Activated T-cell treated with anti-CD3 and anti-CD28 coated beads, Interleukin-2, amount 50 U/mL, for 72 hours (primary cell): ENCODE results near the gene KCTD13. TPM values are rescaled to one million over a fixed set of nuclear protein-coding genes. Genes with fewer than 3 reads are reported as not detected.

ENCODE experiments used
- ATAC-seq, 2 donors: fragments of 150-1000 bp; cut with Tn5 transposase; replicated peaks in 1 of 2; 2 replicates each; pipeline ENCODE4 v1.10.0; 2021; ENCODE audit warnings: moderate library complexity in 2 of 2, mild to moderate bottlenecking in 1 of 2
- DNase-seq, 2 donors: peaks; one replicate each; pipeline ENCODE4 v3.0.0; 2021 to 2022; ENCODE audit warnings: mixed read lengths in 1 of 2
- H3K27ac Mint-ChIP-seq: one replicate; pipeline ENCODE4 v1.8.0; 2022; ENCODE audit warnings: mild to moderate bottlenecking, moderate library complexity, mixed read lengths
- H3K27me3 Mint-ChIP-seq: one replicate; pipeline ENCODE4 v1.8.0; 2022; ENCODE audit warnings: low read depth, mixed read lengths
- H3K36me3 Mint-ChIP-seq, 2 donors: one replicate each; pipeline ENCODE4 v1.8.0; 2022; ENCODE audit warnings: mixed read lengths in 2 of 2, mild to moderate bottlenecking in 1 of 2; ENCODE audit not compliant: insufficient read depth in 2 of 2
- H3K4me1 Mint-ChIP-seq: one replicate; pipeline ENCODE4 v1.8.0; 2022; ENCODE audit warnings: low read depth, mixed read lengths
- H3K4me3 Mint-ChIP-seq, 2 donors: one replicate each; pipeline ENCODE4 v1.8.0; 2022; ENCODE audit warnings: mild to moderate bottlenecking in 2 of 2, mixed read lengths in 2 of 2, moderate library complexity in 2 of 2
- H3K9me3 Mint-ChIP-seq, 2 donors: one replicate each; pipeline ENCODE4 v1.8.0; 2022; ENCODE audit warnings: mixed read lengths in 2 of 2
- total RNA-seq, 2 donors: library from RNA; stranded (reverse); gene quantifications; one replicate each; pipeline ENCODE4 v1.2.3, GENCODE V29; 2022

Gene KCTD13, protein sequence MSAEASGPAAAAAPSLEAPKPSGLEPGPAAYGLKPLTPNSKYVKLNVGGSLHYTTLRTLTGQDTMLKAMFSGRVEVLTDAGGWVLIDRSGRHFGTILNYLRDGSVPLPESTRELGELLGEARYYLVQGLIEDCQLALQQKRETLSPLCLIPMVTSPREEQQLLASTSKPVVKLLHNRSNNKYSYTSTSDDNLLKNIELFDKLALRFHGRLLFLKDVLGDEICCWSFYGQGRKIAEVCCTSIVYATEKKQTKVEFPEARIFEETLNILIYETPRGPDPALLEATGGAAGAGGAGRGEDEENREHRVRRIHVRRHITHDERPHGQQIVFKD
- 10 to 100 TPM; 45.3 to 46.8 TPM for total RNA-seq

- Mint-ChIP-seq H3K27me3 (no peaks in the 10 kb centered on the region), H3K9me3 (no peaks in the 10 kb centered on the region), H3K27ac (peak within 1 kb of the TSS; percentile 99), H3K36me3 (peaks cover 4 to 8% of the 10 kb centered on the region in 2 donors), H3K4me3 (peak within 1 kb of the TSS; percentile 96 to 99), H3K4me1 (peaks cover 53% of the 10 kb centered on the region)
- DNase-seq (peak; percentile 88 to 97), ATAC-seq (peak; percentile 94 to 97)
These were observed at the start of gene KCTD13 for GRCh38 chr16:29925781-29926710. Gene KCTD13, minus strand, starts transcription at chr16:29926226. Its CDS starts 193 bp downstream, at chr16:29926033.

DNA sequence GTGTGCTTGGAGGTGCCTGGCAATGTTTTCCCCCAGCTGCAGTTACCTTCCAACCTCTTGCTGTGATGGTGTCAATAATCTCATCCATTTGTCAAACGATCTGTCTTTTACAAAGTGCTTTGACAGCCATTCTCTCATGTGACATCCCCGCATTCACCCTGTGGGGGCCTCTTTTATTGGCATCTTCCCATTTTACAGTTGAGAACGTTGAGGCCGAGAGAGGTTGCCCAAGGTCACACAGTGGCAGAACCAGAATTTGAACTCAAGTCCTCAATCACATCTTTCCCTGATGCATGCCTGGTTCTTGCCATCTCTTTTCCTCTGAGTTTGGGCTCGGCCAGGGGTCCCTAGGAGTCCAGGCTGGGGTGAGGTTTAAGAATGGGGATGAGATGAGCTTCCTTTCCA lies 49.1 kb upstream of the KCTD13 start:
- no peak for ATAC-seq
- Mint-ChIP-seq H3K4me1 (peaks cover 31% of the 10 kb centered on the region), H3K27me3 (no peaks in the 10 kb centered on the region), H3K27ac (peak overlapping the region; percentile 67), H3K36me3 (peaks cover 10 to 18% of the 10 kb centered on the region in 2 donors), H3K4me3 (peak overlapping the region; percentile 88 to 91), H3K9me3 (no peaks in the 10 kb centered on the region)
- DNase-seq = no peak

GRCh38 chr16:29974291-29975133 lies 48.5 kb upstream of the KCTD13 start:
- peak; percentile 27 to 29 for DNase-seq
- peaks cover 10 to 17% of the 10 kb centered on the region in 2 donors for H3K36me3 Mint-ChIP-seq

GRCh38 chr16:29973384-29974246 lies 47.6 kb upstream of the KCTD13 start, which contains the start of gene TAOK2:
Gene TAOK2, plus strand, starts transcription at chr16:29973868. Its CDS starts 3,905 bp downstream, at chr16:29977773.
- Mint-ChIP-seq H3K27me3 (no peaks in the 10 kb centered on the region), H3K9me3 (no peaks in the 10 kb centered on the region)
- peak; percentile 98 to 99 for ATAC-seq

More at GRCh38 chr16:29974291-29975133, 48.5 kb upstream of the KCTD13 start:
- ATAC-seq = no peak
- H3K27me3 Mint-ChIP-seq = no peaks in the 10 kb centered on the region
- H3K4me3 Mint-ChIP-seq = peak overlapping the region; percentile 88 to 91
- no peaks in the 10 kb centered on the region for H3K9me3 Mint-ChIP-seq
- H3K27ac Mint-ChIP-seq = peak overlapping the region; percentile 85
- H3K4me1 Mint-ChIP-seq = peaks cover 31% of the 10 kb centered on the region

GRCh38 chr16:29972992-29973383 lies 47.0 kb upstream of the KCTD13 start:
- H3K4me1 Mint-ChIP-seq = peaks cover 31% of the 10 kb centered on the region
- no peaks in the 10 kb centered on the region for H3K27me3 Mint-ChIP-seq
- DNase-seq = no peak
- no peak for ATAC-seq
- peak overlapping the region; percentile 88 to 91 for H3K4me3 Mint-ChIP-seq
- H3K27ac Mint-ChIP-seq = peak overlapping the region; percentile 50
- peaks cover 8 to 16% of the 10 kb centered on the region in 2 donors for H3K36me3 Mint-ChIP-seq
- H3K9me3 Mint-ChIP-seq = no peaks in the 10 kb centered on the region

More at GRCh38 chr16:29973384-29974246, 47.6 kb upstream of the KCTD13 start, which contains the start of gene TAOK2:
- Mint-ChIP-seq H3K27ac (peak within 1 kb of the TSS; percentile 85), H3K36me3 (peaks cover 9 to 17% of the 10 kb centered on the region in 2 donors), H3K4me1 (peaks cover 31% of the 10 kb centered on the region), H3K4me3 (peak within 1 kb of the TSS; percentile 88 to 91)
- peak; percentile 98 for DNase-seq

DNA sequence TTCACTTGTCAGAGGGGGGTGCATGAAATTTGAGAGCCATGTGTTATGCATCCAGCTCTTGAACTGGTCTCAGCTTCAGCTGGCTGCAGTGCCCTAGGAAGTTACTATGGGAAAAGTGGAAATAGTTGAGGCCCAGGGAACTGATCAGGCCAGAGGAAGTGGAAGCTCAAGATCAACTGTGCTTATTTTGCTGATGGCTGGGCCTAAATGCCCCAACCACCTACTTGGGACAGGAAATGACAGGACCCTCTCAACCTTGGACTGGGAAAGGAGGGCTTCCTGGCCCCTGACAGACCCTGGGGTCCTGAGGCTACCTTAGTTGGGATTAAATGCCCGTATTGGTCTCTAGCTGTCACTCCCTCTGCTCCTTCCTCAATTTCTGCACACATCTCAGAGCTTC lies 46.5 kb upstream of the KCTD13 start:
- H3K27me3 Mint-ChIP-seq = no peaks in the 10 kb centered on the region
- no peak for DNase-seq
- H3K36me3 Mint-ChIP-seq = peaks cover 8 to 16% of the 10 kb centered on the region in 2 donors
- no peaks in the 10 kb centered on the region for H3K9me3 Mint-ChIP-seq
- ATAC-seq = no peak
- peaks cover 31% of the 10 kb centered on the region for H3K4me1 Mint-ChIP-seq
- no peak overlapping the region for H3K4me3 Mint-ChIP-seq
- H3K27ac Mint-ChIP-seq = peak overlapping the region; percentile 50

GRCh38 chr16:29971304-29971703 lies 45.3 kb upstream of the KCTD13 start:
- H3K4me1 Mint-ChIP-seq = peaks cover 22% of the 10 kb centered on the region
- H3K9me3 Mint-ChIP-seq = no peaks in the 10 kb centered on the region
- peaks cover 8 to 17% of the 10 kb centered on the region in 2 donors for H3K36me3 Mint-ChIP-seq
- H3K27ac Mint-ChIP-seq = no peak overlapping the region
- DNase-seq = no peak
- no peak overlapping the region for H3K4me3 Mint-ChIP-seq
- no peaks in the 10 kb centered on the region for H3K27me3 Mint-ChIP-seq
- ATAC-seq = no peak

- H3K4me3 Mint-ChIP-seq = no peak overlapping the region
- no peak overlapping the region for H3K27ac Mint-ChIP-seq
- no peak for DNase-seq
- H3K27me3 Mint-ChIP-seq = no peaks in the 10 kb centered on the region
- peaks cover 6 to 14% of the 10 kb centered on the region in 2 donors for H3K36me3 Mint-ChIP-seq
- H3K4me1 Mint-ChIP-seq = peaks cover 4% of the 10 kb centered on the region
- no peak for ATAC-seq
- no peaks in the 10 kb centered on the region for H3K9me3 Mint-ChIP-seq
These were observed 42.2 kb upstream of the KCTD13 start for GRCh38 chr16:29968205-29968604.

GRCh38 chr16:29963021-29963743 lies 37.2 kb upstream of the KCTD13 start:
- H3K4me1 Mint-ChIP-seq = peaks cover 20% of the 10 kb centered on the region
- no peaks in the 10 kb centered on the region for H3K27me3 Mint-ChIP-seq
- H3K9me3 Mint-ChIP-seq = no peaks in the 10 kb centered on the region
- H3K4me3 Mint-ChIP-seq = peak overlapping the region; percentile 89 to 97
- DNase-seq (no peak), ATAC-seq (no peak)
- H3K27ac Mint-ChIP-seq = peak overlapping the region; percentile 87
- peaks cover 1 to 2% of the 10 kb centered on the region in 2 donors for H3K36me3 Mint-ChIP-seq

GRCh38 chr16:29962344-29962994 lies 36.4 kb upstream of the KCTD13 start:
- Mint-ChIP-seq H3K27ac (peak overlapping the region; percentile 87), H3K27me3 (no peaks in the 10 kb centered on the region), H3K36me3 (peaks cover 1 to 2% of the 10 kb centered on the region in 2 donors), H3K4me3 (peak overlapping the region; percentile 89 to 97), H3K4me1 (peaks cover 20% of the 10 kb centered on the region), H3K9me3 (no peaks in the 10 kb centered on the region)
- ATAC-seq = no peak
- no peak for DNase-seq
